Keratinocyte (primary cell): ENCODE data around the gene SERPINE2. TPM values are rescaled to one million over a fixed set of nuclear protein-coding genes. Genes with fewer than 3 reads are reported as not detected.

Experiments
- DNase-seq: peaks from one replicate; pipeline ENCODE4 v3.0.0-alpha.2; 2011; ENCODE audit warnings: low read depth, missing footprints, low spot score
- FAIRE-seq: peaks from 2 replicates; lab custom pipeline; 2011; peaks lifted over from hg19 to GRCh38; lab: Jason Lieb, UNC
- H2AFZ ChIP-seq: 2 replicates; pipeline ENCODE4 v1.6.0; 2012; ENCODE audit warnings: low read length, control low read depth, inconsistent platforms; ENCODE audit not compliant: control insufficient read depth
- H3K27ac ChIP-seq: 2 replicates; pipeline ENCODE4 v1.5.1; 2011; ENCODE audit warnings: low read length; ENCODE audit not compliant: control insufficient read depth, insufficient read depth
- H3K27me3 ChIP-seq: 3 replicates; pipeline ENCODE4 v1.6.0; 2011; ENCODE audit warnings: low read length; ENCODE audit not compliant: control insufficient read depth, insufficient read depth; ENCODE audit errors: extremely low read depth
- H3K36me3 ChIP-seq, 2 experiments: 2 replicates in 1 of 2; 3 replicates in 1 of 2; pipeline ENCODE4 v1.5.1; 2011; ENCODE audit warnings: low read length in 2 of 2, mild to moderate bottlenecking in 1 of 2; ENCODE audit not compliant: control insufficient read depth in 2 of 2, insufficient read depth in 2 of 2; ENCODE audit errors: extremely low read depth in 1 of 2
- H3K4me1 ChIP-seq: 3 replicates; pipeline ENCODE4 v1.5.1; 2011; ENCODE audit warnings: low read length; ENCODE audit not compliant: control insufficient read depth, insufficient read depth; ENCODE audit errors: extremely low read depth
- H3K4me2 ChIP-seq: 3 replicates; pipeline ENCODE4 v1.6.0; 2011; ENCODE audit warnings: low read depth, low read length; ENCODE audit not compliant: control insufficient read depth, insufficient read depth; ENCODE audit errors: extremely low read depth
- H3K4me3 ChIP-seq, 3 experiments: fragments of 200-600 bp in 1 of 3; sonication (generic) in 1 of 3; 2 replicates in 2 of 3; 3 replicates in 1 of 3; pipeline ENCODE4 v1.5.1; 2011 to 2016; ENCODE audit warnings: low read length in 3 of 3, mild to moderate bottlenecking in 3 of 3, control low read depth in 2 of 3, inconsistent platforms in 1 of 3, low read depth in 1 of 3, mixed read lengths in 1 of 3, mixed run types in 1 of 3, moderate library complexity in 1 of 3; ENCODE audit not compliant: control insufficient read depth in 2 of 3, insufficient read depth in 2 of 3; ENCODE audit errors: extremely low read depth in 1 of 3
- H3K79me2 ChIP-seq: 2 replicates; pipeline ENCODE4 v1.6.0; 2012; ENCODE audit warnings: low read length; ENCODE audit not compliant: control insufficient read depth, insufficient read depth
- H3K9ac ChIP-seq: 3 replicates; pipeline ENCODE4 v1.6.0; 2011; ENCODE audit warnings: low read length; ENCODE audit not compliant: control insufficient read depth, insufficient read depth; ENCODE audit errors: extremely low read depth
- H3K9me1 ChIP-seq: 3 replicates; pipeline ENCODE4 v1.6.0; 2011; ENCODE audit warnings: low read length; ENCODE audit not compliant: control insufficient read depth, insufficient read depth; ENCODE audit errors: extremely low read depth
- H3K9me3 ChIP-seq: 2 replicates; pipeline ENCODE4 v1.5.1; 2012; ENCODE audit warnings: low read depth, low read length; ENCODE audit not compliant: control insufficient read depth
- H4K20me1 ChIP-seq: 3 replicates; pipeline ENCODE4 v1.6.0; 2011; ENCODE audit warnings: low read length; ENCODE audit not compliant: control insufficient read depth, insufficient read depth; ENCODE audit errors: extremely low read depth
- CTCF ChIP-seq, 3 experiments: IDR thresholded peaks in 1 of 3; conservative IDR thresholded peaks in 1 of 3; optimal IDR thresholded peaks in 1 of 3; 2 replicates in 2 of 3; 3 replicates in 1 of 3; pipeline versions ENCODE3 to v1.5.1; 2011; ENCODE audit warnings: low read length in 3 of 3, mild to moderate bottlenecking in 3 of 3, moderate library complexity in 2 of 3, control low read depth in 1 of 3, inconsistent platforms in 1 of 3; ENCODE audit not compliant: insufficient read depth in 2 of 3; ENCODE audit errors: extremely low read depth in 1 of 3
- EZH2 ChIP-seq: IDR thresholded peaks from one replicate; pipeline ENCODE4 v1.6.1; 2012; ENCODE audit warnings: inconsistent platforms, mild to moderate bottlenecking, low read length, moderate library complexity
- dilution Hi-C: fragments of 300-500 bp; cut with MboI; formaldehyde crosslinking; loops from one replicate; pipeline ENCODE4 v1.7.0; 2020; ENCODE audit warnings: low sequenced_read_pairs; ENCODE audit not compliant: extremely low pct_ligation_motif_present
- polyA plus RNA-seq, 5 experiments: library from polyadenylated mRNA; depleted of rRNA in 3 of 5; stranded (reverse) in 3 of 5; stranded (forward) in 1 of 5; unstranded in 1 of 5; fragments of >200 nt; gene quantifications; 1 replicate in 1 of 5; 2 replicates in 3 of 5; 3 replicates in 1 of 5; pipeline versions ENCODE4 v1.2.1 to v1.2.3, GENCODE V29; 2011 to 2012; ENCODE audit warnings: missing spikeins in 2 of 5, low read depth in 1 of 5, low replicate concordance in 1 of 5

Gene SERPINE2
- polyA plus RNA-seq, 1 donor (not counting 4 experiments of a cell fraction or from before 2014, with no cell fraction given), result 306 TPM

- Histone ChIP-seq H3K36me3 (no peaks in the 10 kb centered on the region), H3K4me2 (no peak overlapping the region), H3K27me3 (no peaks in the 10 kb centered on the region), H3K79me2 (no peaks in the 10 kb centered on the region), H2AFZ (no peak overlapping the region), H3K9ac (no peak overlapping the region), H3K4me1 (no peaks in the 10 kb centered on the region), H3K27ac (no peak overlapping the region), H3K9me3 (no peaks in the 10 kb centered on the region), H4K20me1 (no peaks in the 10 kb centered on the region), H3K4me3 (no peak overlapping the region), H3K9me1 (no peaks in the 10 kb centered on the region)
- TF ChIP-seq EZH2 (no peak), CTCF (optimal IDR thresholded peaks at IDR 0.05 in 1 of 3, IDR thresholded peaks at IDR 0.05 in 1 of 3, conservative IDR thresholded peaks at IDR 0.05 in 1 of 3; ENCODE audit: extremely low read depth in 1 of 3, insufficient read depth in 2 of 3, low read length in 3 of 3) (no peak)
- FAIRE-seq, result no peak
- no peak for DNase-seq
- dilution Hi-C loops, result no loop called here
Observed at GRCh38 chr2:224078656-224079055, 39.6 kb upstream of the SERPINE2 start.

DNA sequence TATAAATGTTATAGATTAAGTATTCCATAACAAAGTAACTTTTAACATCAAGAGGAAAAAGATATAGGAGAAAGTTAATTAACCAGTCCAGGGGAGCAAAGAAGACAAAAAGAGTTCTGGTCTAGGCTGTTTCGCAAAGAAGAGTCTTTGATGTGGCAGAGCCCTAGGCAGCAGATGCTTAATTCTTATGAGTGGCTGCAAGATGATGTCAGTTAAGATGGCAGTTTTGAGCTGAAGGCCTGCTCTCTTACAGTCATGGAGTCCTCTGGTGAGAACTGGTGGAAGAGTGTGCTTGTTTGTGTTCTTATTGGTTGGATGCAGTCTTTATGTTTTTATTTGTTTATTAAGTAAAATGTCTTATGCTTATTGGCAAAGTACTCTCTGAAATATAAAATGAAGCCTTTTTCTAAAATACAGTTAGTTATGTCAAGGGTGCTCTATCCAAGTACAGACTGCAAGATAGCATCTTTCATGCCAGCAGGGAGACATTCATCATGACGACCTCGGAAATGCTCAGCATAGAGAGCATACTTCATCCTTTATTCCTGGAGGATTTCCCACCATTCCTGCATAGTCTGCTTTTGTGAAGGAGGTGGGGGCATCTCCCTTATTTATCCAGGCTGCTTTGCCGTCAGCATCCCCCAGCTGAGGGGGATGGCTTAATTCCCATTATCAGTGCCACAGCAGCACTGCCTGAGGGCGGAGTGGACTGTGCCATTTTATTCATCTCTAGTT lies 38.9 kb upstream of the SERPINE2 start:
- Histone ChIP-seq H3K36me3 (no peaks in the 10 kb centered on the region), H4K20me1 (no peaks in the 10 kb centered on the region), H3K4me1 (no peaks in the 10 kb centered on the region), H3K9me1 (no peaks in the 10 kb centered on the region), H3K4me2 (no peak overlapping the region), H3K9ac (no peak overlapping the region), H3K9me3 (no peaks in the 10 kb centered on the region), H3K27me3 (no peaks in the 10 kb centered on the region), H2AFZ (no peak overlapping the region), H3K4me3 (no peak overlapping the region), H3K79me2 (no peaks in the 10 kb centered on the region), H3K27ac (no peak overlapping the region)
- FAIRE-seq, result no peak
- dilution Hi-C loops, result no loop called here
- DNase-seq, result no peak
- no peak for TF ChIP-seq EZH2
- TF ChIP-seq CTCF (optimal IDR thresholded peaks at IDR 0.05 in 1 of 3, IDR thresholded peaks at IDR 0.05 in 1 of 3, conservative IDR thresholded peaks at IDR 0.05 in 1 of 3; ENCODE audit: extremely low read depth in 1 of 3, insufficient read depth in 2 of 3, low read length in 3 of 3), result no peak
